Astrocyte (in vitro differentiated cells and primary cell): Measurements from ENCODE around the gene LRRC47. TPM values are rescaled to one million over a fixed set of nuclear protein-coding genes. Genes with fewer than 3 reads are reported as not detected.

Experiments used
- DNase-seq: peaks from one replicate; pipeline ENCODE4 v3.0.0-alpha.2; 2010; ENCODE audit warnings: low read depth
- FAIRE-seq: peaks from 2 replicates; lab custom pipeline; 2011; peaks lifted over from hg19 to GRCh38; lab: Jason Lieb, UNC
- H2AFZ ChIP-seq: 2 replicates; pipeline ENCODE4 v1.6.0; 2012; ENCODE audit warnings: low read depth, low read length, inconsistent platforms
- H3K27ac ChIP-seq: 2 replicates; pipeline ENCODE4 v1.5.1; 2011; ENCODE audit warnings: low read depth, low read length, inconsistent platforms
- H3K27me3 ChIP-seq: 2 replicates; pipeline ENCODE4 v1.6.0; 2011; ENCODE audit warnings: low read length, inconsistent platforms; ENCODE audit not compliant: insufficient read depth
- H3K36me3 ChIP-seq: 2 replicates; pipeline ENCODE4 v1.5.1; 2011; ENCODE audit warnings: low read length, inconsistent platforms; ENCODE audit not compliant: insufficient read depth
- H3K4me1 ChIP-seq: 2 replicates; pipeline ENCODE4 v1.5.1; 2011; ENCODE audit warnings: low read length, inconsistent platforms; ENCODE audit not compliant: insufficient read depth
- H3K4me2 ChIP-seq: 2 replicates; pipeline ENCODE4 v1.6.0; 2012; ENCODE audit warnings: low read length, inconsistent platforms
- H3K4me3 ChIP-seq: 2 replicates; pipeline ENCODE4 v1.5.1; 2011; ENCODE audit warnings: low read depth, mild to moderate bottlenecking, low read length, inconsistent platforms; ENCODE audit not compliant: insufficient read depth
- H3K79me2 ChIP-seq: 2 replicates; pipeline ENCODE4 v1.6.0; 2012; ENCODE audit warnings: mild to moderate bottlenecking, low read length, inconsistent platforms; ENCODE audit not compliant: insufficient read depth
- H3K9ac ChIP-seq: 2 replicates; pipeline ENCODE4 v1.6.0; 2012; ENCODE audit warnings: mild to moderate bottlenecking, low read length, inconsistent platforms
- H3K9me3 ChIP-seq: 2 replicates; pipeline ENCODE4 v1.5.1; 2012; ENCODE audit warnings: low read depth, mild to moderate bottlenecking, low read length, inconsistent platforms; ENCODE audit not compliant: insufficient read depth
- H4K20me1 ChIP-seq: 2 replicates; pipeline ENCODE4 v1.6.0; 2012; ENCODE audit warnings: low read length, inconsistent platforms; ENCODE audit not compliant: insufficient read depth
- H3K27ac Mint-ChIP-seq: one replicate; pipeline ENCODE4 v1.8.0; 2021; ENCODE audit warnings: mild to moderate bottlenecking, mixed read lengths; ENCODE audit not compliant: unreplicated experiment
- H3K27me3 Mint-ChIP-seq: one replicate; pipeline ENCODE4 v1.8.0; 2021; ENCODE audit warnings: low read depth, mixed read lengths; ENCODE audit not compliant: unreplicated experiment
- H3K36me3 Mint-ChIP-seq: one replicate; pipeline ENCODE4 v1.8.0; 2021; ENCODE audit warnings: low read depth, mixed read lengths; ENCODE audit not compliant: unreplicated experiment
- H3K4me1 Mint-ChIP-seq: one replicate; pipeline ENCODE4 v1.8.0; 2021; ENCODE audit warnings: low read depth, mixed read lengths; ENCODE audit not compliant: unreplicated experiment
- H3K4me3 Mint-ChIP-seq: one replicate; pipeline ENCODE4 v1.8.0; 2021; ENCODE audit warnings: mild to moderate bottlenecking, moderate library complexity, mixed read lengths; ENCODE audit not compliant: unreplicated experiment
- H3K9me3 Mint-ChIP-seq: one replicate; pipeline ENCODE4 v1.8.0; 2021; ENCODE audit warnings: mild to moderate bottlenecking, mixed read lengths; ENCODE audit not compliant: unreplicated experiment
- EZH2 ChIP-seq: IDR thresholded peaks from 2 replicates; pipeline ENCODE4 v1.6.1; 2012; ENCODE audit warnings: mild to moderate bottlenecking, low read length, inconsistent platforms; ENCODE audit not compliant: insufficient read depth
- total RNA-seq: library from RNA; stranded (reverse); gene quantifications from 2 replicates; pipeline ENCODE4 v1.2.1, GENCODE V29; 2021
- TF ChIP-seq, protein P1 (sequence below): IDR thresholded peaks from 2 replicates; pipeline ENCODE4 v1.5.1; 2011; ENCODE audit warnings: low read depth, mild to moderate bottlenecking, inconsistent platforms, low read length, moderate library complexity; ENCODE audit not compliant: insufficient read depth

The LRRC47 gene
- total RNA-seq, 1 donor from 2014 or later = 51.5 TPM

DNA sequence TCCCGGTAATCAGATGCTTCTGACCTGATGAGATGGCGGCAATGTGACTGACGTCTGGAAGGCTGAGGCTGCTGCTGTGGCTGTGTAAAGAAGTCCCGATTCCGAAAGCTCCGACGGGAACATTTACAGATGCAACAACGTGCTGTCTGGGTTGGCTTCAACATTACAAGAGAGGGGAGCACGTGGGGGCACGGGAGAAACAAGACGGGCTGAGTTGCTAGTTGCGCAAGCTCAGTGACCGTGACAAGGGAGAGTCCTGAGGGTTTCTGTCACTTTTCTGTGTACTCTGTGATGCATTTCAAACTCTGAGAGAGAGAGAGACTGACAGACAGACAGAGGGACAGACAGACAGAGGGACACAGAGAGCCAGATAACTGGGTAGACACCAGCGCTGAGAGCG lies 25.6 kb upstream of the LRRC47 start:
- Mint-ChIP-seq H3K4me1 (no peaks in the 10 kb centered on the region), H3K27me3 (no peaks in the 10 kb centered on the region), H3K4me3 (no peak overlapping the region), H3K27ac (no peak overlapping the region), H3K36me3 (peaks cover 26% of the 10 kb centered on the region), H3K9me3 (no peaks in the 10 kb centered on the region)
- Histone ChIP-seq H3K9ac (no peak overlapping the region), H3K36me3 (peaks cover 8% of the 10 kb centered on the region), H3K27me3 (no peaks in the 10 kb centered on the region), H2AFZ (no peak overlapping the region), H3K4me3 (no peak overlapping the region), H3K79me2 (no peaks in the 10 kb centered on the region), H3K4me2 (no peak overlapping the region), H3K4me1 (no peaks in the 10 kb centered on the region), H4K20me1 (no peaks in the 10 kb centered on the region), H3K27ac (no peak overlapping the region), H3K9me3 (no peaks in the 10 kb centered on the region)
- no peak for TF ChIP-seq EZH2
- TF ChIP-seq, protein P1, sequence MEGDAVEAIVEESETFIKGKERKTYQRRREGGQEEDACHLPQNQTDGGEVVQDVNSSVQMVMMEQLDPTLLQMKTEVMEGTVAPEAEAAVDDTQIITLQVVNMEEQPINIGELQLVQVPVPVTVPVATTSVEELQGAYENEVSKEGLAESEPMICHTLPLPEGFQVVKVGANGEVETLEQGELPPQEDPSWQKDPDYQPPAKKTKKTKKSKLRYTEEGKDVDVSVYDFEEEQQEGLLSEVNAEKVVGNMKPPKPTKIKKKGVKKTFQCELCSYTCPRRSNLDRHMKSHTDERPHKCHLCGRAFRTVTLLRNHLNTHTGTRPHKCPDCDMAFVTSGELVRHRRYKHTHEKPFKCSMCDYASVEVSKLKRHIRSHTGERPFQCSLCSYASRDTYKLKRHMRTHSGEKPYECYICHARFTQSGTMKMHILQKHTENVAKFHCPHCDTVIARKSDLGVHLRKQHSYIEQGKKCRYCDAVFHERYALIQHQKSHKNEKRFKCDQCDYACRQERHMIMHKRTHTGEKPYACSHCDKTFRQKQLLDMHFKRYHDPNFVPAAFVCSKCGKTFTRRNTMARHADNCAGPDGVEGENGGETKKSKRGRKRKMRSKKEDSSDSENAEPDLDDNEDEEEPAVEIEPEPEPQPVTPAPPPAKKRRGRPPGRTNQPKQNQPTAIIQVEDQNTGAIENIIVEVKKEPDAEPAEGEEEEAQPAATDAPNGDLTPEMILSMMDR = no peak
- DNase-seq (no peak), FAIRE-seq (no peak)

DNA sequence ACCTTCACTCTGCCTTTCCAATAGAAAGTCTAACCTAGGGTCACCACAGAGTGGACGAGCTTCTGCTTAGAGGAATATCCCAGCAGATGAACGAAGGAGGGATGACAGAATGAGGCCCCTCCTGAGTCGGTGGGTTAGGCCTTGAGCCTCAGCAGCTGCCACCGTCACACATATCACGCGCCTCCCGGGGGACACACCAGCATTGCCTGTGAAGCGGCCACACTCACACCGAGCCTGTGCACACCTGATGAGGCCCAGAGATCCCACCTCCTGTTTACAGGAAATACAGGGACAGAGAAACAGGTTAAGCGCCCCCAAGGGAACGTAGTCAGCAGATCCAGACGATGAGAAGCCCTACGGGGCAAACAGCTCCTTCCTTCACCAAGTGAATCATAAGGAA lies 25.1 kb upstream of the LRRC47 start:
- no peak overlapping the region for H3K27ac ChIP-seq
- DNase-seq (no peak), FAIRE-seq (no peak)
- H3K9ac ChIP-seq = no peak overlapping the region
- Mint-ChIP-seq H3K4me1 (no peaks in the 10 kb centered on the region), H3K9me3 (no peaks in the 10 kb centered on the region), H3K36me3 (peaks cover 26% of the 10 kb centered on the region), H3K27ac (no peak overlapping the region), H3K27me3 (no peaks in the 10 kb centered on the region), H3K4me3 (no peak overlapping the region)
- no peaks in the 10 kb centered on the region for H3K9me3 ChIP-seq
- H4K20me1 ChIP-seq = no peaks in the 10 kb centered on the region
- no peaks in the 10 kb centered on the region for H3K79me2 ChIP-seq
- no peaks in the 10 kb centered on the region for H3K4me1 ChIP-seq
- no peak overlapping the region for H2AFZ ChIP-seq
- peaks cover 6% of the 10 kb centered on the region for H3K36me3 ChIP-seq
- no peaks in the 10 kb centered on the region for H3K27me3 ChIP-seq
- TF ChIP-seq EZH2 = no peak
- no peak overlapping the region for H3K4me2 ChIP-seq
- no peak overlapping the region for H3K4me3 ChIP-seq

DNA sequence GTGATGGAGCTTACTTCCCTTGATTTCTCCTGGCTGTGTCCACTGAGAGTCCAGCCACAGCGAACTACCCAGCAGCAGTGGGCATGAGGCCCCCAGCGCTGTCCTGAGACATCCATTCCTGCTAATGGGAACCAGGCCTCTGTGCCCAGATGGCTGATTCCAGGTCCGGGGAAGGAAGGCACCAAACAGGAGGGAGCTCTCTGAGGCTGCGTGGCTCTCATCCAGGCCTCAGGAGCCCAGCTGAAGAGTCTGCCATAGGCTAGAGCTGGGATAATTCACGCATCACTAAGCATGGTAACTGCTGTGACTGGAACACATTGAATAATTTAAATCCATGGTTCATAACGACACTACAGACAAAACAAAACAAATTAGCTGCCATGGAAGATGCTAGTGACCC lies 24.7 kb upstream of the LRRC47 start:
- H3K36me3 ChIP-seq = peaks cover 4% of the 10 kb centered on the region
- H3K4me1 ChIP-seq = no peaks in the 10 kb centered on the region
- no peaks in the 10 kb centered on the region for H3K4me1 Mint-ChIP-seq
- no peak overlapping the region for H2AFZ ChIP-seq
- H3K4me2 ChIP-seq = no peak overlapping the region
- no peaks in the 10 kb centered on the region for H3K9me3 ChIP-seq
- H3K4me3 ChIP-seq = no peak overlapping the region
- TF ChIP-seq, protein P1 = no peak
- no peak for TF ChIP-seq EZH2
- no peak overlapping the region for H3K9ac ChIP-seq
- H3K27me3 Mint-ChIP-seq = no peaks in the 10 kb centered on the region
- no peaks in the 10 kb centered on the region for H3K79me2 ChIP-seq
- H3K36me3 Mint-ChIP-seq = peaks cover 28% of the 10 kb centered on the region
- no peak overlapping the region for H3K27ac Mint-ChIP-seq
- FAIRE-seq (no peak), DNase-seq (no peak)
- H3K9me3 Mint-ChIP-seq = no peaks in the 10 kb centered on the region
- H4K20me1 ChIP-seq = no peaks in the 10 kb centered on the region
- H3K27ac ChIP-seq = no peak overlapping the region
- no peak overlapping the region for H3K4me3 Mint-ChIP-seq
- no peaks in the 10 kb centered on the region for H3K27me3 ChIP-seq
